HTR-8/SVneo (cell line): ENCODE measurements around the gene FRRS1L.
"Not testable (repeated sequence)": the region's sequence is repeated elsewhere in the genome, so short reads cannot be mapped to it uniquely, and the experiment has no call there.

Source experiments
- DNase-seq: peaks from one replicate; pipeline ENCODE4 v3.0.0; 2011; ENCODE audit warnings: low spot score, mixed read lengths; ENCODE audit not compliant: insufficient read length
- FAIRE-seq: peaks from 2 replicates; lab custom pipeline; 2011; peaks lifted over from hg19 to GRCh38; lab: Jason Lieb, UNC

Gene FRRS1L

DNA sequence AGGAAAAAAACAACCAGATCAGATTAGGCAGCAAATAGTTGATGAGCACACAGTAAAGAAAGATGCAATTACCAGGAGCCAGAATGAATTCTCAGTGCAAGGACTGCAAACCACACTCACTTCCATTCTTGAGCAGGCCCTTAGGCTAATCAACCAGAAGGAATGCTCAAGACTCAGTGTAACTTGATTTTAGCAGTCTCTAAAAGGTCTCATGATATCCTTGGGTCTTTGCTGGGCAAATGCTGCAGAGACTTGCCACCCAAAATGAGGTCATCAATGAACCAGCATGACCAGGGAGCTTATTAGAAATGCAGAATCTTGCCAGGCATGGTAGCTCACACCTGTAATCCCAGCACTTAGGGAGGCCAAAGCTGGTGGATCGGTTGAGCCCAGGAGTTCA is 27.2 kb downstream of the FRRS1L start:
- DNase-seq, result no peak
- FAIRE-seq, result no peak

- FAIRE-seq (no peak), DNase-seq (no peak)
Measured at GRCh38 chr9:109138421-109138820, 28.6 kb downstream of the FRRS1L start.

GRCh38 chr9:109134167-109134578 is 32.9 kb downstream of the FRRS1L start:
- FAIRE-seq (no peak), DNase-seq (no peak)

DNA sequence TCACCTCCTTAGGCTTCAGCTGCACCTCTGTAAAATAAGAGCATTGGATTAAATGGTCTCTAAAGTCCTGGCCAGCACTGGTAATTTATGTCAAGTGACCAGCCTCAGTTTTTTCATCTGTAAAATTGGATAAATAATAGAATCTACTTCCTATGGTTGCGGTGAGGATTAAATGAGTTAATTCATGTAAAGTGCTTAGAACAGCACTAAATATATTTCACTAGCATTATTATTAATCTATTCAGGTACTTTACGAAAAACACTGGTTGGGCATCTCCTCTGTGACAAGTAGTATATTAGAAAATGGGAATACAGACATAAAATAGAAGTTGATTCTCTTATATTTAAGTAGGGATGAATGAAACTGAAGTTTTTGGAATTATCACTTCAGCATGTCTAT is 33.5 kb downstream of the FRRS1L start:
- DNase-seq (no peak), FAIRE-seq (no peak)

- FAIRE-seq, result no peak
Measured at GRCh38 chr9:109132567-109133021, 34.5 kb downstream of the FRRS1L start.

GRCh38 chr9:109129470-109130197 is 37.4 kb downstream of the FRRS1L start:
- FAIRE-seq, result no peak
- no peak for DNase-seq

More at GRCh38 chr9:109132567-109133021, 34.5 kb downstream of the FRRS1L start:
- DNase-seq, result no peak

DNA sequence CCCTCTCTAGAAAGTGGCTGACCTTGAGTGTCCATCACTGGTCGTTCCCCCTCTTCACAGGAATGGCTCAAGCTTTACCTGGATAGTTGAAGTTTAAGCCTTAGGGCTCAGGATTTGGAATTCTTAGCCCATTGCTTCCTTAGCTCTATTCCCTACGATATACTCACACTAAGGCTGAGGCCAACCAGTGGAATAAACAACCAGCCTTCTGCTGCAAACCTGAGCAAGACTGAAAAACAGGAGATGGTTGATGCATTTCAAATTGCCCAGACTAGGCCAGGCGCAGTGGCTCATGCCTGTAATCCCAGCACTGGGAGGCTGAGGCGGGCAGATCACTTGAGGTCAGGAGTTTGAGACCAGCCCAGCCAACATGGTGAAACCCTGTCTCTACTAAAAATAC is 40.4 kb downstream of the FRRS1L start:
- FAIRE-seq, result not testable (repeated sequence)

GRCh38 chr9:109124121-109124520 is 42.9 kb downstream of the FRRS1L start:
- DNase-seq, result no peak
- FAIRE-seq, result no peak

More for the DNA sequence above, 40.4 kb downstream of the FRRS1L start:
- DNase-seq, result not testable (repeated sequence)

GRCh38 chr9:109122726-109123621 is 44.1 kb downstream of the FRRS1L start:
- FAIRE-seq, result no peak

GRCh38 chr9:109121232-109121796 is 45.7 kb downstream of the FRRS1L start:
- DNase-seq, result no peak
- no peak for FAIRE-seq

More at GRCh38 chr9:109122726-109123621, 44.1 kb downstream of the FRRS1L start:
- DNase-seq, result no peak

DNA sequence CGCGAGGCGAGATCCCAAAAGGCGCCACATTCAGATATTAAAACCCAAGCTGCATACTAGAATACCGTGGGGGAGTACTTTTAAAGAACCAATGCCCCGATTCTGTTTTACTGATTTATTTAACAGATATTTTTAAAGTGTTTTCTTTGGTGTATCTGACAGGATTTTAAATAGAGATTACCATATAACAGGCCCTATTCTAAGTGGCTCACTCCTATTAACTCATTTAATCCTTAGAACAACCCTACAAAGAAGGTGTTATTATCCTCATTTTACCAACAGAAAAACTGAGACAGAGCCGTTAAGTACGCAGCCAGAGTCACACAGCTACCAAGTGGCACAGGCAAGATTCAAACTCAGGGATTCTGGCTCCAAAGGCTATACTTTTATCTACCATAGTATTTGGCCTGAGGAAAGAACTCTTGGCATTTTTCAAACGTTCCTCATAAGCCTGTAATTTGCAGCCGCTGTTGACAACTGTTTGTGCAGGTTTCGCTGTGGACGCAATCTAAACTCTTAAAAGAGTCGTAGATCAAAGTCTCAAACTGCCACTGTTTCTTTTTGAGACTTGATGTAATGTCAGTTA is 46.8 kb downstream of the FRRS1L start:
- DNase-seq, result no peak
- no peak for FAIRE-seq

DNA sequence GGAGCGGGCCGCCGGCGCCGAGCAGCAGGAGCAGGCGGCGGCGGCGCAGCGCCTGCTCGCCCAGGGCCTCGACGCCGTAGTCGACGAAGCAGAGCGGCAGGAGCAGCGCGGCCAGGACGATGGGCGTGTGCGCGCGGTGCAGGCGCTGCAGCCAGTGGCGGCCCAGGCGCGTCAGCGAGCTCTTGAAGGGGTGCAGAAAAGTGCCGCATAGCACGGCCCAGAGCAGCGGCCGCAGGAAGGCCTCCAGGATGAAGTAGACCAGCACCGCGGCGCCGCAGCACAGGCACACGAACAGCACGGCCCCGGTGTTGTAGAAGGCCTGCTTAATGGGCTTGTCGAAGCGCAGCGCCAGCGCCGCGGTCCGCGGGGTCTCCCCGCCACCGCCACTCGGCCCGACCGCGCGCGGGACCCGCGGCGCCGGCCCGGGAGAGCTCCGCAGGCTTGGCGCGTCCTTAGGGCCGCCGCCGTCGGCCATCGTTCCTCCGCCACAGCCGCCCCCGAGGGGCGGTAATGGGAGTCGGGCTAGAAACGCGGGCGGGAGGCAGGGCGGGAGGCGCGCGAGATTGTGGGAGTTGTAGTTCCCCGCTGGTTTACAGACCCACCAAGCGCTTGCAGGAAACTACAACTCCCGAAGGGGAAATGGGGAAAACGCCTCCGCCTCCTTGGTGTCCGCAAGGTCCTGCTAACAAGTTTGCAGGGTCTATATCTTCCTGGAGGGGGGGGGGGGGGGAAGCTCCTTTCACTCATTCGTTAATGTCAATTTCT is 47.4 kb downstream of the FRRS1L start, which contains the start of gene TMEM245:
Gene TMEM245 (minus strand): TSS at position 509 of the 765 bp plus-strand sequence. CDS start 34 bp downstream, at position 475.
- DNase-seq, result peak; percentile 92
- FAIRE-seq, result no peak

DNA sequence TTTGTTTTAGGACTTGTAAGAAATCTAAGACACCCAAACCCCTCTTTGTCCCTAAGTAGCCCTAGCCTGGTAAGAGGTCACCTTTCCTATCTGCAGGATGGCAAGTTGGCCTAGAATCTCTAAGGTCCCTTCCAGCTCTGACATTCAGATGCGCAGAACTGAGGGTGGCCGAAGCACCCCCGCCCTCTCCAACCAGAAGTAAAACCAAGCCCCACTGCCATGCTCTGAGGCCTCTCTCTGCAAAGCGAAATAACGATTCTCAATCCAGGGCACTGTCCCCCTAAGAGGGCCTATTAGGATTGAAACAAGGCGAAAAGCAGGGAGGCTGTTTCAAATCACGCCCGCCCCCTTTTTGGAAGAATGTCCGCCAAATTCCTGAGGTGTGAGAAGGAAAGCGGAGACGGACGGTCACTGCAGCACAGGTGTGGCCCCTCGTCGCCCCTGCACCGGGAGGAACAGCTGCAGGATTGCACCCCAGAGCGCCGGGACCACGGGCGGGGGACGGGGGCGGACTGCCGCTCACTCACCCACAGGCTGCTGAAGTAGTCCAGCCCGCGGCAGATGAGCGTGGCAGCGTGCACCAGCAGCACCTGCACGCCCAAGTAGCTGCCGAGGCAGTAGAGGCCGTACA is 48.1 kb downstream of the FRRS1L start:
- FAIRE-seq (no peak), DNase-seq (no peak)

GRCh38 chr9:109117856-109118807 is 48.9 kb downstream of the FRRS1L start:
- FAIRE-seq (peak; percentile 71), DNase-seq (peak; percentile 69)

- DNase-seq, result no peak
- no peak for FAIRE-seq
Measured at GRCh38 chr9:109115931-109116526, 51.0 kb downstream of the FRRS1L start.

- DNase-seq, result no peak
- no peak for FAIRE-seq
Measured at GRCh38 chr9:109114670-109115069, 52.4 kb downstream of the FRRS1L start.

DNA sequence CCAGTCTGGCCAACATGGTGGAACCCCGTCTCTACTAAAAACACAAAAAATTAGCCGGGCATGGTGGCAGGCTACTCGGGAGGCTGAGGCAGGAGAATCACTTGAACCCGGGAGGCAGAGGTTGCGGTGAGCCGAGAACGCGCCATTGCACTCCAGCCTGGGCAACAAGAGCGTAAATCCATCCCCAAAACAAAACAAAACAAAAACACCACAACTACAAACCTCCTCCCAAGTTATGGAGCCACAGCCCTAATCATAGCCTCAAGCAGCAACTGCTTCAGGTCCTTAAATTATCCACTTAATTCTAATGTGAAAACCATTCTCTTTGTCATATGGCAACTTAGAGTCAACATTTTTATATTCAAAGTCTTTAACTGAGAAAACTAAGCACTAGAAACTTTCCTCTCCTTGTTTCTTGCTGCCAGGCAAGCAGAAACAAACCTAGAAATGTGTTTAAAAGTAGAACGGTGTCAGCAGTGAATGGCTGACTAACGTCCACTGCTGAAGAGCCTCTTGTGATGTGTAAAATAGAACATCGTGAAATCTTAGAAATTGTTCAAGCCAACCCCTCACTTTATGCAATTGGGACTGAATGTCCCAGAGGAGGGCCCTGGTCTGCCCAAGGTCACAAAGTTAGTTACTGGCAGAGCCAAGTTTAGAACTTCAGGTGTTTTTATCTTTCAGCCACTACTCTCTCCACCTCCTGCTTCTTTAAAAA is 53.0 kb downstream of the FRRS1L start:
- no peak for DNase-seq

More for the DNA sequence above, 53.0 kb downstream of the FRRS1L start:
- no peak for FAIRE-seq
